Activated gamma-delta T cell treated with Interleukin-2 at 50 U/mL for 16 hours (primary cell): ENCODE measurements around the gene TLR2.

ENCODE experiments used
- DNase-seq: peaks from one replicate; pipeline ENCODE4 v3.0.0-alpha.2; 2020

The TLR2 gene

GRCh38 chr4:153733751-153734448 is 49.8 kb downstream of the TLR2 start:
- DNase-seq, result no peak

- no peak for DNase-seq
These were observed 51.9 kb downstream of the TLR2 start for GRCh38 chr4:153735906-153736461.

- DNase-seq, result no peak
These were observed 57.5 kb downstream of the TLR2 start for GRCh38 chr4:153741541-153741940.

GRCh38 chr4:153745651-153746050 is 61.6 kb downstream of the TLR2 start:
- no peak for DNase-seq

- no peak for DNase-seq
These were observed 63.4 kb downstream of the TLR2 start for GRCh38 chr4:153747406-153747955.

- no peak for DNase-seq
These were observed 64.3 kb downstream of the TLR2 start for GRCh38 chr4:153748378-153748777.

GRCh38 chr4:153750197-153750817 is 66.2 kb downstream of the TLR2 start:
- peak; percentile 44 for DNase-seq

GRCh38 chr4:153755186-153755585 is 71.1 kb downstream of the TLR2 start:
- DNase-seq, result no peak
